DMS114 treated with DMSO at 0.1 percent for 48 hours (cell line): ENCODE measurements around the gene KLRC3.
"Not testable (repeated sequence)": the region's sequence is repeated elsewhere in the genome, so short reads cannot be mapped to it uniquely, and the experiment has no call there.

ENCODE experiments used
- DNase-seq: peaks from one replicate; lab custom pipeline; 2025; ENCODE audit not compliant: unreplicated experiment; lab: John Stamatoyannopoulos, UW

The KLRC3 gene

GRCh38 chr12:10369557-10370415 is 50.6 kb downstream of the KLRC3 start:
- no peak for DNase-seq

- DNase-seq, result no peak
Measured at GRCh38 chr12:10368206-10369171, 51.9 kb downstream of the KLRC3 start.

- not testable (repeated sequence) for DNase-seq
Measured at GRCh38 chr12:10367714-10368113, 52.7 kb downstream of the KLRC3 start.

- peak; percentile 40 for DNase-seq
Measured at GRCh38 chr12:10366875-10367274, 53.5 kb downstream of the KLRC3 start.

- peak; percentile 20 for DNase-seq
Measured at GRCh38 chr12:10365696-10366405, 54.5 kb downstream of the KLRC3 start.

- DNase-seq, result peak; percentile 69
Measured at GRCh38 chr12:10364815-10365622, 55.4 kb downstream of the KLRC3 start.

- peak; percentile 56 for DNase-seq
Measured at GRCh38 chr12:10363914-10364814, 56.2 kb downstream of the KLRC3 start.

- no peak for DNase-seq
Measured at GRCh38 chr12:10363658-10363913, 56.8 kb downstream of the KLRC3 start.

- DNase-seq, result no peak
Measured at GRCh38 chr12:10362828-10363657, 57.4 kb downstream of the KLRC3 start.

- DNase-seq, result no peak
Measured at GRCh38 chr12:10362325-10362724, 58.1 kb downstream of the KLRC3 start.
